Liver (tissue), 9 donors: ENCODE measurements around the gene TDRD7. TPM values are rescaled to one million over a fixed set of nuclear protein-coding genes. Genes with fewer than 3 reads are reported as not detected.
A peak's percentile ranks its signal among the peaks of the same experiment; 100 is the strongest.

Experiments
- DNase-seq: peaks from one replicate; pipeline ENCODE4 v3.0.0-alpha.2; 2017; ENCODE audit warnings: low spot score
- H3K27ac ChIP-seq, 2 donors: one replicate each; pipeline ENCODE4 v1.7.0; 2013; ENCODE audit warnings: inconsistent platforms in 2 of 2, low read length in 2 of 2, control low read depth in 1 of 2, low read depth in 1 of 2, mild to moderate bottlenecking in 1 of 2
- H3K27me3 ChIP-seq, 4 donors: one replicate each; pipeline versions ENCODE4 v1.6.1 to v1.7.0; 2013; ENCODE audit warnings: low read length in 3 of 4, inconsistent platforms in 1 of 4, mild to moderate bottlenecking in 1 of 4, moderate library complexity in 1 of 4; ENCODE audit not compliant: control insufficient read depth in 4 of 4, insufficient read depth in 4 of 4
- H3K36me3 ChIP-seq, 4 donors: one replicate each; pipeline versions ENCODE4 v1.6.1 to v1.7.0; 2013; ENCODE audit warnings: low read length in 3 of 4, mild to moderate bottlenecking in 3 of 4, low read depth in 1 of 4, moderate library complexity in 1 of 4; ENCODE audit not compliant: control insufficient read depth in 4 of 4, insufficient read depth in 3 of 4
- H3K4me1 ChIP-seq, 4 donors: one replicate each; pipeline versions ENCODE4 v1.6.1 to v1.7.0; 2013; ENCODE audit warnings: low read length in 3 of 4, mild to moderate bottlenecking in 3 of 4, moderate library complexity in 1 of 4; ENCODE audit not compliant: control insufficient read depth in 4 of 4, insufficient read depth in 4 of 4
- H3K4me3 ChIP-seq, 3 donors: one replicate each; pipeline versions ENCODE4 v1.6.1 to v1.7.0; 2013; ENCODE audit warnings: low read length in 3 of 3, control low read depth in 1 of 3, low read depth in 1 of 3, mild to moderate bottlenecking in 1 of 3
- H3K9ac ChIP-seq, 2 donors: one replicate each; pipeline ENCODE4 v1.7.0; 2013; ENCODE audit warnings: low read length in 2 of 2, mild to moderate bottlenecking in 2 of 2, moderate library complexity in 2 of 2, control low read depth in 1 of 2, low read depth in 1 of 2
- H3K9me3 ChIP-seq, 4 donors: one replicate each; pipeline versions ENCODE4 v1.6.1 to v1.7.0; 2013; ENCODE audit warnings: low read length in 3 of 4; ENCODE audit not compliant: control insufficient read depth in 4 of 4
- EGR1 ChIP-seq, 2 donors: IDR thresholded peaks; 2 replicates each; pipeline ENCODE4 v1.6.1; 2016 to 2018; ENCODE audit warnings: antibody characterized with exemption in 2 of 2, low read depth in 2 of 2
- FOXA2 ChIP-seq: IDR thresholded peaks from 2 replicates; pipeline ENCODE4 v1.6.1; 2016; ENCODE audit warnings: antibody characterized with exemption
- HNF4A ChIP-seq, 2 donors: conservative IDR thresholded peaks; 2 replicates each; pipeline ENCODE4 v1.6.1; 2016; ENCODE audit warnings: antibody characterized with exemption in 2 of 2, mild to moderate bottlenecking in 2 of 2
- NR2F2 ChIP-seq: IDR thresholded peaks from 2 replicates; pipeline ENCODE4 v1.6.1; 2016; ENCODE audit warnings: antibody characterized with exemption
- RAD21 ChIP-seq, 2 donors: IDR thresholded peaks; 2 replicates each; pipeline ENCODE4 v1.6.1; 2016; ENCODE audit warnings: antibody characterized with exemption in 2 of 2, mild to moderate bottlenecking in 2 of 2
- RXRA ChIP-seq, 2 donors: IDR thresholded peaks; 2 replicates each; pipeline ENCODE4 v1.6.1; 2017 to 2018; ENCODE audit warnings: antibody characterized with exemption in 2 of 2, mild to moderate bottlenecking in 1 of 2
- YY1 ChIP-seq: IDR thresholded peaks from 2 replicates; pipeline ENCODE4 v1.6.1; 2016; ENCODE audit warnings: antibody characterized with exemption, mild to moderate bottlenecking
- WGBS: extraction: QIAGEN DNeasy Blood & Tissue Kit; methylation state at CpG from one replicate; pipeline ENCODE4 v1.1.7; 2013; 5-methylcytosine and 5-hydroxymethylcytosine counted together
- polyA plus RNA-seq, 2 donors: library from polyadenylated mRNA; stranded (reverse) in 1 of 2; unstranded in 1 of 2; fragments of 200-250 nt in 1 of 2; fragments of >200 nt in 1 of 2; fragmentation: Nextera tagmentation in 1 of 2; extraction: Ambion mirVana in 1 of 2; gene quantifications; one replicate each; pipeline versions ENCODE4 v1.2.1 to v1.2.3, GENCODE V29; 2013 to 2015
- total RNA-seq, 2 donors: library from RNA; depleted of rRNA; stranded (reverse); fragments of >200 nt; gene quantifications; one replicate each; pipeline ENCODE4 v1.2.3, GENCODE V29; 2014
- TF ChIP-seq, protein P1 (sequence below): IDR thresholded peaks from 2 replicates; pipeline ENCODE4 v1.6.1; 2016; ENCODE audit warnings: antibody characterized with exemption
- TF ChIP-seq, protein P2 (sequence below): IDR thresholded peaks from 2 replicates; pipeline ENCODE4 v1.6.1; 2016; ENCODE audit warnings: antibody characterized with exemption
- TF ChIP-seq, protein P3 (sequence below): fragments of 150-350 bp; IDR thresholded peaks from 2 replicates; pipeline ENCODE4 v1.5.1; 2017; ENCODE audit warnings: improper control_type of control experiment, low read depth, low read length; ENCODE audit not compliant: missing input control
- donor health status: healthy.
- donor health status: healthy.
- donor health status: healthy.
- donor health status: healthy.
- donor health status: healthy.

The TDRD7 gene
- total and polyA plus RNA-seq, 4 donors = 3.6 to 6.9 (median 5.4) TPM

DNA sequence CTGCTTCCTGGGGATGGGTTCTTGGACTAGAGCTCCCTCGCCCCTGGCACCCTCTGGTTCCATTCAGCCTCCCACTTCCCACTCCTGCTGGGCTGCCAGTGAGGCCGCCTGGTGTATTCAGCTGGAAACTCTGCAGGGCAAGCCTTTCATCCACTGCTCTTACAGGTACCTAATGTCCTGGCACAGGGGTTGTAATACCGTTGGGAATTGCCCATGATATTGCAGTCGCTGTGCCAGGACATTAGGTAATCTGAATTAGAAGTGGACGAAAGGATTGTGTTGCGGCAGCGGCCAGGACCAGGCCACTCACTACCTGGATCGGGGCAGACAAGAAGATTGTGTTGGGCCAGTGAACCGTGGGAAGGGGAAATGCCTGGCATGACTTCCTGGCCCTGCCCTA is 102.6 kb downstream of the TDRD7 start:
- Histone ChIP-seq H3K9me3 (no peaks in the 10 kb centered on the region), H3K4me1 (no peaks in the 10 kb centered on the region), H3K9ac (no peak overlapping the region), H3K27me3 (no peaks in the 10 kb centered on the region), H3K27ac (no peak overlapping the region), H3K36me3 (no peaks in the 10 kb centered on the region), H3K4me3 (no peak overlapping the region)
- peak in 1 of 2 donors; percentile 8 for TF ChIP-seq RXRA (IDR thresholded peaks at IDR 0.05)
- TF ChIP-seq FOXA2 = no peak
- 73% methylated on average over 9 of the region's 9 CpGs for WGBS
- no peak for DNase-seq

DNA sequence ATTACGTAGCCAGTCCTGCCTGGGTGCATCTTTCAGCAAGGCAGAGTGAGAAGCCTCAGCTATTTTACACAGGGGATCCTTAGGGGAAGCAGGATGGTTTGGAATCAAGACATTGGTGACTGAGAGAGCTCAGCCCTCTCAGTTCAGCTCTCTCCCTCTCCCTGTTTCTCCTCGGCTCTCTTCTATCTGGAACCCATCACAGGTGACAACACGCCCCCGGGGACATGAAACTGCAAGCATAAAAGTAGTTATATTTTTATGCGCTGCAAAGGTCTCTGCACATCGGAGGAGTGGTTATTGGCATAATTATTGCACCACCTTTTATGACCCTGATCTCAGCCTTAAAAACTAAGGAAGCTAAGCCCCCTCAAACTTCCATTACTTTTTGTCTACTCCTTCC is 103.8 kb downstream of the TDRD7 start:
- Histone ChIP-seq H3K27ac (no peak overlapping the region), H3K36me3 (no peaks in the 10 kb centered on the region), H3K9ac (no peak overlapping the region), H3K9me3 (no peaks in the 10 kb centered on the region), H3K4me1 (no peaks in the 10 kb centered on the region), H3K4me3 (no peak overlapping the region), H3K27me3 (no peaks in the 10 kb centered on the region)
- 90% methylated on average over 6 of the region's 6 CpGs for WGBS
- DNase-seq = no peak
- TF ChIP-seq HNF4A (conservative IDR thresholded peaks at IDR 0.05) (no peak), FOXA2 (no peak), RXRA (IDR thresholded peaks at IDR 0.05) (no peak)
- TF ChIP-seq, protein P1, sequence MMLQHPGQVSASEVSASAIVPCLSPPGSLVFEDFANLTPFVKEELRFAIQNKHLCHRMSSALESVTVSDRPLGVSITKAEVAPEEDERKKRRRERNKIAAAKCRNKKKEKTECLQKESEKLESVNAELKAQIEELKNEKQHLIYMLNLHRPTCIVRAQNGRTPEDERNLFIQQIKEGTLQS = no peak

DNA sequence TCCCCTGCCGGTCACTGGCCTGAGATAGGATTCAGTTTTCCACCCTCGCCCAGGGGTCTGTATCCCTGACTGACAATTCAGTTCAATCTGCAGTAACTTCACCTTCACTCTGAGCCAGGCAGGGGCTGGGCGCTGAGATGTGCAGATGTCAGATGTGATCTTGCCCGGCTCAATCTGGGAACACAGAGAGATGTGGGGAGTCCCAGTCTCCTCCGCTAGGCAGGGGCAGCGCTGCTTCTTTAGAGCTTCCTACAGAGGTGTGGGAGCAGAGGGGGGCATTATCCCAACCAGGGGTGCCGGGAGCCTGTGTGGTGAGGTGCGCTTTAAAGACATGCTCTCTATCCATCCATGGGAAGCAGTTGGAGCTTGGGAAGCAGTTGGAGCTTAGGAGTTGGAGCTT is 104.2 kb downstream of the TDRD7 start:
- TF ChIP-seq, protein P2, sequence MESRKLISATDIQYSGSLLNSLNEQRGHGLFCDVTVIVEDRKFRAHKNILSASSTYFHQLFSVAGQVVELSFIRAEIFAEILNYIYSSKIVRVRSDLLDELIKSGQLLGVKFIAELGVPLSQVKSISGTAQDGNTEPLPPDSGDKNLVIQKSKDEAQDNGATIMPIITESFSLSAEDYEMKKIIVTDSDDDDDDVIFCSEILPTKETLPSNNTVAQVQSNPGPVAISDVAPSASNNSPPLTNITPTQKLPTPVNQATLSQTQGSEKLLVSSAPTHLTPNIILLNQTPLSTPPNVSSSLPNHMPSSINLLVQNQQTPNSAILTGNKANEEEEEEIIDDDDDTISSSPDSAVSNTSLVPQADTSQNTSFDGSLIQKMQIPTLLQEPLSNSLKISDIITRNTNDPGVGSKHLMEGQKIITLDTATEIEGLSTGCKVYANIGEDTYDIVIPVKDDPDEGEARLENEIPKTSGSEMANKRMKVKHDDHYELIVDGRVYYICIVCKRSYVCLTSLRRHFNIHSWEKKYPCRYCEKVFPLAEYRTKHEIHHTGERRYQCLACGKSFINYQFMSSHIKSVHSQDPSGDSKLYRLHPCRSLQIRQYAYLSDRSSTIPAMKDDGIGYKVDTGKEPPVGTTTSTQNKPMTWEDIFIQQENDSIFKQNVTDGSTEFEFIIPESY = no peak
- TF ChIP-seq, protein P3, sequence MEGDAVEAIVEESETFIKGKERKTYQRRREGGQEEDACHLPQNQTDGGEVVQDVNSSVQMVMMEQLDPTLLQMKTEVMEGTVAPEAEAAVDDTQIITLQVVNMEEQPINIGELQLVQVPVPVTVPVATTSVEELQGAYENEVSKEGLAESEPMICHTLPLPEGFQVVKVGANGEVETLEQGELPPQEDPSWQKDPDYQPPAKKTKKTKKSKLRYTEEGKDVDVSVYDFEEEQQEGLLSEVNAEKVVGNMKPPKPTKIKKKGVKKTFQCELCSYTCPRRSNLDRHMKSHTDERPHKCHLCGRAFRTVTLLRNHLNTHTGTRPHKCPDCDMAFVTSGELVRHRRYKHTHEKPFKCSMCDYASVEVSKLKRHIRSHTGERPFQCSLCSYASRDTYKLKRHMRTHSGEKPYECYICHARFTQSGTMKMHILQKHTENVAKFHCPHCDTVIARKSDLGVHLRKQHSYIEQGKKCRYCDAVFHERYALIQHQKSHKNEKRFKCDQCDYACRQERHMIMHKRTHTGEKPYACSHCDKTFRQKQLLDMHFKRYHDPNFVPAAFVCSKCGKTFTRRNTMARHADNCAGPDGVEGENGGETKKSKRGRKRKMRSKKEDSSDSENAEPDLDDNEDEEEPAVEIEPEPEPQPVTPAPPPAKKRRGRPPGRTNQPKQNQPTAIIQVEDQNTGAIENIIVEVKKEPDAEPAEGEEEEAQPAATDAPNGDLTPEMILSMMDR = no peak
- TF ChIP-seq NR2F2 (no peak), YY1 (no peak), HNF4A (conservative IDR thresholded peaks at IDR 0.05) (no peak), EGR1 (IDR thresholded peaks at IDR 0.05; ENCODE audit: low read depth in 2 of 2) (no peak), RAD21 (IDR thresholded peaks at IDR 0.05) (no peak)
- TF ChIP-seq, protein P1 = no peak
- no peaks in the 10 kb centered on the region for H3K9me3 ChIP-seq
- H3K27me3 ChIP-seq = no peaks in the 10 kb centered on the region
- no peak for DNase-seq
- no peak overlapping the region for H3K9ac ChIP-seq
- H3K27ac ChIP-seq = no peak overlapping the region
- H3K4me3 ChIP-seq = no peak overlapping the region
- no peaks in the 10 kb centered on the region for H3K4me1 ChIP-seq
- 92% methylated on average over 8 of the region's 8 CpGs for WGBS
- H3K36me3 ChIP-seq = no peaks in the 10 kb centered on the region
